GM10248 (cell line): ENCODE data around the gene MAP2K3.

Experiments
- CTCF ChIA-PET: fragments of 300-600 bp; sonication (Branson Sonifier 250); formaldehyde crosslinking; extraction: SDS; loops from one replicate; lab custom pipeline; 2021; ENCODE audit warnings: antibody characterized with exemption; lab: Yijun Ruan, JAX
- POLR2A ChIA-PET: fragments of 350-650 bp; sonication (Branson Sonifier 250); formaldehyde crosslinking; extraction: SDS; loops from one replicate; lab custom pipeline; 2020; ENCODE audit warnings: antibody characterized with exemption; lab: Yijun Ruan, JAX
- DNase-seq: peaks from one replicate; pipeline ENCODE4 v3.0.0; 2012; ENCODE audit errors: extremely low spot score
- CTCF ChIP-seq: IDR thresholded peaks from 2 replicates; pipeline ENCODE4 v1.5.1; 2012; ENCODE audit warnings: mild to moderate bottlenecking, low read depth; ENCODE audit errors: extremely low read depth, missing control alignments, control extremely low read depth

The MAP2K3 gene

DNA sequence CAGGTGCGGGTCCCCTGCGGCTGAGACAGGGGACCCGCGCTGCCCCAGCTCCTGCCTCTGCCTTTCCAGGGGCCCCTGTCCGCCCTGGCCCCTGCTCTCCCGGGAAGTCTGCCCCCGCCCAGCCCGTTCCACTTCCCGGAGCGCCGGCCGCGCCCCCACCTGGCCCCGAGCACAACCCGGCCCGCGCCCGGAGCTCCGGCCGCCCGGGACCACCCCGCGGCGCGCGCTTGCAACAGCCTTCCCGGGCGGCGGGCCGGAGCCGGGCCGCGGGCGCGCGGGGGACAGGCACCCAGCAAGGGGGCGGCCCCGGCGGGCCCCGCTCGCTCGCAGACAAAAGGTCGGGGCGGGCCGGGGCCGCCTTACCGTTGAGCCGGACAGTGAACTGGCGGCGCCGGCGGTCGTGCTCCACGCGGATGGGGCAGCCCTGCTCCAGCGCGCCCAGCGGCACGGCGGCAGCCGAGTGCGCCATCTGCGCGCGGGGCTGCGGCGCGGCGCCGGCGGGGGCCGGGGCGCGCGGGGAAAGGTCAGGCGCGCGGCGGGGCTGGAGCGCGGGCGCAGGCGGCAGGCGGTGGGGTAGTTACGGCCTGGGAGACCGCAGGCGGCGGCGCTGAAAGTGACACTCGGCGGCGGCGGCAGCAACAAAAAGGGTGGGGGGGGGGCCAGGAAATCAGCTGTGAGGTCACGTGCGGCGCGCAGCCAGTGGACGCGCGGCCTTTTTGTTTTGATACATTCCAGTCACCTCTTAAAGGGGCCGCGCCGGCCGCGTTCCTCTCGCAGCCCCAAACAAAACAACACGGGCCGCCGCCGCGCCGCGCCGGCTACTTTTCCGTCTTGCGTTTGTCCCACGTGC is 31.5 kb upstream of the MAP2K3 start, which contains the start of gene NATD1:
Gene NATD1 (minus strand): TSS at position 615 of the 850 bp plus-strand sequence. CDS start 146 bp downstream, at position 469.
- ChIA-PET POLR2A (no interaction called here), CTCF (no interaction called here)
- TF ChIP-seq CTCF = no peak
- DNase-seq = peak; percentile 92

GRCh38 chr17:21253646-21254441 is 30.7 kb upstream of the MAP2K3 start:
- DNase-seq = no peak
- no peak for TF ChIP-seq CTCF
- POLR2A ChIA-PET = no interaction called here
- CTCF ChIA-PET = no interaction called here

DNA sequence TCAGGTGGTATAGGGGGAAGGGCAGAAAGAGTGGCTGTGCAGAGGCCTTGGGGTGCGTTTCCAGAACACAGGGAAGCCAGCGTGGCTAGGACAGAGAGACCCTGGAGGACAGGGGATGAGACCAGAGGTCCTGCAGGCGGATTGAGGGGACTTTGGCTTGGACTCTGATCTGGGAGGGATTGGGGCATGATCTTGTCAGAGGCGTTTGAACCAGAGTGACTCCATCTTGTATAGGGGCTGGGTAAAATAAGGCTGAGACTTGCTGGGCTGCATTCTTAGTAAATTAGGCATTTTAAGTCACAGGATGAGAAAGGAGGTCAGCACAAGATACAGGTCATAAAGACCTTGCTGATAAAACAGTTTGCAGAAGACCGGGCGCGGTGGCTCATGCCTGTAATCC is 25.9 kb upstream of the MAP2K3 start:
- no peak for DNase-seq
- CTCF ChIA-PET = interaction anchor here (1.3 kb wide), 1 partner anchor 22 kb away, joined by 3 read pairs; no protein-coding TSS in a partner anchor
- no peak for TF ChIP-seq CTCF
- POLR2A ChIA-PET = no interaction called here

DNA sequence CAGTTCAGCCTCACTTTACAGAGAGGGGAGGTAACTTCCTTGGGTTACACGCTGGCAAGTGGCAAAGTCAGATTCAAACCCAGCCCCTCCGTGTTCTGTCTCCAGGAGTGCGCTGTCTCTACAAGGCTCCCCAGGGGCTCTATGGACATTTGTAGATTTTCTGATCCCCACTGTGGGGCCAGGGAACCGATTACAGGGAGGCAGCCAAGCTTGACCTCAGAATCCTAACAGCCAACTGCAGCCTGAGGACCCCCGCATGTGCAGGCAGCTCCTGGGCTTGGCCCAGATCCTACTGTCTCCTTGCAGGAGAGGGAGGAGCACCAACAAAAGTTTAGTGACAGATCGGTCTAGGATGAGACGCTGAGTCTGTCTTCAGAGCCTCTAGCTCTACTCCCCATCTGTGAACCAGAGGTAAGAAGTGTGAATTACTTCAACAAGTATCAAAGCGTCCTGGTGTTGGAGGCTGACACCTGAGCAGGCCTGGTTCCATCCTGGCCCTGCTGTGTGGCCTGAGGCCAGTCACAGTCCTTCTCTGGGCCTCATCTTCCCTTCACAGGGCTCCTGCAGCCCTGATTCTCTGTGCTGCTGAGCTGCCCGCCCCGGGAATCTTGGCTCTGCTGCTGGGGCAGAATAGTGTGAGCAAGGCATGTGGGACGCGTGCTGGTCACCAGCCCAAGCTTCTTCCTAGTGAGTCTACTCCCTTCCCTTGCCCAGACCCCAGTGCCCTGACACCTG is 22.1 kb upstream of the MAP2K3 start:
- TF ChIP-seq CTCF = no peak
- ChIA-PET POLR2A (no interaction called here), CTCF (no interaction called here)
- no peak for DNase-seq

DNA sequence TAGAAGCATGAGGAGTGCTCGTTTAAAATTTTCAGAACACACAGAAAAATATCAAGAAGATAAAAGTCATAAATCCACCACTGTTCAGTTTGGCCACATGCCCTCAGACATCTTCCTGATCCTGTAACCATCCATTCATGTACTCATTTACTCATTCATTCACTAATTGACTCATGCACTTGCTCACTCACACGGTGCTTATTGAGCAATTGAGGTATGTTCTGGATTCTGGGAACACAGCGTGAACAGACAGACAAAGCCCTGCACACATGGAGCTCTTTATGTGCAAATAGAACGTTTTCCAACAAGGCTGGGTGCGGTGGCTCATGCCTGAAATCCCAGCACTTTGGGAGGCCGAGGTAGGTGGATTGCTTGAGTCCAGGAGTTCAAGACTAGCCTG is 21.1 kb upstream of the MAP2K3 start:
- ChIA-PET CTCF (interaction anchor here (0.9 kb wide), 1 partner anchor 12 kb away, joined by 3 read pairs; no protein-coding TSS in a partner anchor), POLR2A (no interaction called here)
- no peak for TF ChIP-seq CTCF
- DNase-seq = no peak

- POLR2A ChIA-PET = no interaction called here
- no peak for DNase-seq
- TF ChIP-seq CTCF = no peak
- CTCF ChIA-PET = interaction anchor here (2.3 kb wide), 1 partner anchor 11 kb away, joined by 8 read pairs; no protein-coding TSS in a partner anchor
Measured at GRCh38 chr17:21268596-21269188, 15.8 kb upstream of the MAP2K3 start.
